Central memory CD8-positive, alpha-beta T cell (primary cell): ENCODE results near the gene LAMA5.
A peak's percentile ranks its signal among the peaks of the same experiment; 100 is the strongest.

Experiments used
- ATAC-seq: fragments of 150-1000 bp; cut with Tn5 transposase; replicated peaks from 2 replicates; pipeline ENCODE4 v1.10.0; 2022; ENCODE audit warnings: mild to moderate bottlenecking, moderate FRiP score, moderate number of reproducible peaks; ENCODE audit not compliant: poor library complexity, severe bottlenecking; ENCODE audit errors: extremely low read depth
- DNase-seq, 2 donors: peaks; one replicate each; pipeline ENCODE4 v3.0.0; 2021; ENCODE audit warnings: low spot score in 2 of 2
- H3K27ac Mint-ChIP-seq: one replicate; pipeline ENCODE4 v1.8.0; 2022; ENCODE audit warnings: low read depth, mild to moderate bottlenecking, moderate library complexity, mixed read lengths
- H3K27me3 Mint-ChIP-seq: one replicate; pipeline ENCODE4 v1.8.0; 2022; ENCODE audit warnings: mixed read lengths
- H3K36me3 Mint-ChIP-seq: one replicate; pipeline ENCODE4 v1.8.0; 2022; ENCODE audit warnings: mild to moderate bottlenecking, moderate library complexity, mixed read lengths; ENCODE audit not compliant: insufficient read depth
- H3K4me1 Mint-ChIP-seq: one replicate; pipeline ENCODE4 v1.8.0; 2022; ENCODE audit warnings: mixed read lengths
- H3K4me3 Mint-ChIP-seq: one replicate; pipeline ENCODE4 v1.8.0; 2022; ENCODE audit warnings: mild to moderate bottlenecking, moderate library complexity, mixed read lengths
- H3K9me3 Mint-ChIP-seq: one replicate; pipeline ENCODE4 v1.8.0; 2022; ENCODE audit warnings: mixed read lengths

LAMA5 gene

GRCh38 chr20:62354031-62354808, 12.9 kb downstream of the LAMA5 start:
- no peak for DNase-seq
- ATAC-seq = no peak
- H3K9me3 Mint-ChIP-seq = no peaks in the 10 kb centered on the region
- no peaks in the 10 kb centered on the region for H3K27me3 Mint-ChIP-seq
- H3K4me3 Mint-ChIP-seq = no peak overlapping the region
- H3K36me3 Mint-ChIP-seq = no peaks in the 10 kb centered on the region
- H3K4me1 Mint-ChIP-seq = no peaks in the 10 kb centered on the region
- no peak overlapping the region for H3K27ac Mint-ChIP-seq

- DNase-seq (no peak), ATAC-seq (no peak)
- Mint-ChIP-seq H3K4me1 (no peaks in the 10 kb centered on the region), H3K27ac (no peak overlapping the region), H3K27me3 (no peaks in the 10 kb centered on the region), H3K9me3 (peaks cover 4% of the 10 kb centered on the region), H3K4me3 (no peak overlapping the region), H3K36me3 (no peaks in the 10 kb centered on the region)
These were observed 13.7 kb downstream of the LAMA5 start for GRCh38 chr20:62353289-62354030.

- DNase-seq = no peak
- Mint-ChIP-seq H3K9me3 (peaks cover 6% of the 10 kb centered on the region), H3K4me3 (no peak overlapping the region), H3K27ac (no peak overlapping the region), H3K27me3 (no peaks in the 10 kb centered on the region), H3K4me1 (no peaks in the 10 kb centered on the region), H3K36me3 (no peaks in the 10 kb centered on the region)
- no peak for ATAC-seq
These were observed 14.5 kb downstream of the LAMA5 start for GRCh38 chr20:62352402-62353288.

GRCh38 chr20:62351469-62352401, 15.4 kb downstream of the LAMA5 start:
- ATAC-seq = no peak
- no peak overlapping the region for H3K27ac Mint-ChIP-seq
- no peaks in the 10 kb centered on the region for H3K36me3 Mint-ChIP-seq
- no peak for DNase-seq
- no peak overlapping the region for H3K4me3 Mint-ChIP-seq
- H3K4me1 Mint-ChIP-seq = no peaks in the 10 kb centered on the region
- H3K27me3 Mint-ChIP-seq = no peaks in the 10 kb centered on the region
- H3K9me3 Mint-ChIP-seq = peaks cover 6% of the 10 kb centered on the region

GRCh38 chr20:62350629-62351422, 16.3 kb downstream of the LAMA5 start:
- H3K4me1 Mint-ChIP-seq = no peaks in the 10 kb centered on the region
- DNase-seq (no peak), ATAC-seq (no peak)
- no peak overlapping the region for H3K4me3 Mint-ChIP-seq
- H3K9me3 Mint-ChIP-seq = peaks cover 6% of the 10 kb centered on the region
- no peaks in the 10 kb centered on the region for H3K27me3 Mint-ChIP-seq
- no peaks in the 10 kb centered on the region for H3K36me3 Mint-ChIP-seq
- no peak overlapping the region for H3K27ac Mint-ChIP-seq

GRCh38 chr20:62350098-62350628, 16.9 kb downstream of the LAMA5 start:
- Mint-ChIP-seq H3K9me3 (peaks cover 6% of the 10 kb centered on the region), H3K36me3 (no peaks in the 10 kb centered on the region), H3K4me1 (no peaks in the 10 kb centered on the region), H3K4me3 (no peak overlapping the region), H3K27ac (peak overlapping the region; percentile 22), H3K27me3 (no peaks in the 10 kb centered on the region)
- ATAC-seq (no peak), DNase-seq (no peak)

GRCh38 chr20:62349556-62350097, 17.5 kb downstream of the LAMA5 start:
- Mint-ChIP-seq H3K9me3 (peaks cover 6% of the 10 kb centered on the region), H3K4me3 (no peak overlapping the region), H3K27ac (peak overlapping the region; percentile 22), H3K4me1 (no peaks in the 10 kb centered on the region), H3K36me3 (no peaks in the 10 kb centered on the region), H3K27me3 (no peaks in the 10 kb centered on the region)
- no peak for DNase-seq
- no peak for ATAC-seq

- Mint-ChIP-seq H3K9me3 (peaks cover 6% of the 10 kb centered on the region), H3K27ac (no peak overlapping the region), H3K4me3 (no peak overlapping the region), H3K4me1 (no peaks in the 10 kb centered on the region), H3K36me3 (no peaks in the 10 kb centered on the region), H3K27me3 (no peaks in the 10 kb centered on the region)
- no peak for ATAC-seq
- DNase-seq = no peak
These were observed 18.5 kb downstream of the LAMA5 start for GRCh38 chr20:62348604-62349003.

- H3K36me3 Mint-ChIP-seq = no peaks in the 10 kb centered on the region
- no peaks in the 10 kb centered on the region for H3K27me3 Mint-ChIP-seq
- H3K27ac Mint-ChIP-seq = no peak overlapping the region
- H3K9me3 Mint-ChIP-seq = peaks cover 6% of the 10 kb centered on the region
- ATAC-seq (no peak), DNase-seq (no peak)
- no peak overlapping the region for H3K4me3 Mint-ChIP-seq
- H3K4me1 Mint-ChIP-seq = no peaks in the 10 kb centered on the region
These were observed 19.7 kb downstream of the LAMA5 start for GRCh38 chr20:62347445-62347844.

- H3K36me3 Mint-ChIP-seq = no peaks in the 10 kb centered on the region
- peaks cover 6% of the 10 kb centered on the region for H3K9me3 Mint-ChIP-seq
- no peaks in the 10 kb centered on the region for H3K27me3 Mint-ChIP-seq
- H3K4me1 Mint-ChIP-seq = no peaks in the 10 kb centered on the region
- H3K4me3 Mint-ChIP-seq = no peak overlapping the region
- H3K27ac Mint-ChIP-seq = no peak overlapping the region
- ATAC-seq = no peak
- DNase-seq = no peak
These were observed 20.0 kb downstream of the LAMA5 start for GRCh38 chr20:62347151-62347404.
